K562 (cell line): ENCODE data around the gene ASB4. TPM values are rescaled to one million over a fixed set of nuclear protein-coding genes. Genes with fewer than 3 reads are reported as not detected.

Source experiments
- BRF2 ChIP-seq: IDR thresholded peaks from 3 replicates; pipeline ENCODE4 v1.6.1; 2011; ENCODE audit warnings: borderline replicate concordance, mild to moderate bottlenecking; ENCODE audit not compliant: insufficient read length, insufficient read depth
- CEBPZ ChIP-seq: fragments of 150-350 bp; IDR thresholded peaks from 2 replicates; pipeline ENCODE4 v1.6.1; 2014; ENCODE audit warnings: low read depth, mild to moderate bottlenecking, low read length, borderline replicate concordance
- FOXJ2 ChIP-seq: fragments of 200-800 bp; sonication (Bioruptor generic); IDR thresholded peaks from 2 replicates; pipeline ENCODE4 v1.6.1; 2016; ENCODE audit warnings: missing genetic modification characterization, missing compliant biosample characterization
- FOXP4 ChIP-seq: sonication (generic); formaldehyde crosslinking; IDR thresholded peaks from 2 replicates; pipeline ENCODE4 v1.8.0; 2022; ENCODE audit warnings: mild to moderate bottlenecking, missing genetic modification reagents, borderline replicate concordance
- GTF2F1 ChIP-seq: IDR thresholded peaks from 2 replicates; pipeline ENCODE4 v1.6.1; 2011; ENCODE audit warnings: low read depth, low read length, improper control_type of control experiment
- HEY1 ChIP-seq: fragments of 250-450 bp; sonication (Bioruptor Pico); IDR thresholded peaks from 2 replicates; pipeline ENCODE4 v1.5.0; 2020; ENCODE audit warnings: mild to moderate bottlenecking, moderate library complexity, borderline replicate concordance
- HINFP ChIP-seq: fragments of 450-650 bp; conservative IDR thresholded peaks from 2 replicates; pipeline ENCODE4 v1.6.1; 2016; ENCODE audit warnings: missing genetic modification characterization, low read depth, mild to moderate bottlenecking, control low read depth, missing compliant biosample characterization
- KLF13 ChIP-seq: fragments of 450-650 bp; IDR thresholded peaks from 2 replicates; pipeline ENCODE4 v1.6.1; 2016; ENCODE audit warnings: missing genetic modification characterization, low read depth, mild to moderate bottlenecking, missing compliant biosample characterization, moderate library complexity, borderline replicate concordance
- NCOA1 ChIP-seq: fragments of 450-650 bp; IDR thresholded peaks from 2 replicates; pipeline ENCODE4 v1.6.1; 2016; ENCODE audit warnings: low read depth
- NELFE ChIP-seq: IDR thresholded peaks from 2 replicates; pipeline ENCODE4 v1.6.1; 2011; ENCODE audit warnings: mild to moderate bottlenecking; ENCODE audit not compliant: insufficient read depth, insufficient read length
- POLR3A ChIP-seq: IDR thresholded peaks from 2 replicates; pipeline ENCODE4 v1.6.1; 2011; ENCODE audit warnings: borderline replicate concordance, mild to moderate bottlenecking, moderate library complexity; ENCODE audit not compliant: insufficient read length, insufficient read depth; ENCODE audit errors: extremely low read depth
- TCF7L2 ChIP-seq: fragments of 150-350 bp; IDR thresholded peaks from 2 replicates; pipeline ENCODE4 v1.6.1; 2016; ENCODE audit warnings: low read depth, mild to moderate bottlenecking, low read length, moderate library complexity
- XRCC3 ChIP-seq: fragments of 450-650 bp; IDR thresholded peaks from 2 replicates; pipeline ENCODE4 v1.6.1; 2017; ENCODE audit warnings: mild to moderate bottlenecking, moderate library complexity
- ZBTB9 ChIP-seq: fragments of 450-650 bp; formaldehyde crosslinking; IDR thresholded peaks from 2 replicates; pipeline ENCODE4 v1.4.0; 2020; ENCODE audit warnings: mild to moderate bottlenecking, moderate library complexity
- ZNF175 ChIP-seq: fragments of 200-800 bp; sonication (Bioruptor generic); IDR thresholded peaks from 2 replicates; pipeline ENCODE4 v1.6.1; 2016; ENCODE audit warnings: low read depth, mild to moderate bottlenecking, missing genetic modification characterization, missing compliant biosample characterization
- ZNF23 ChIP-seq: fragments of 250-450 bp; sonication (Bioruptor Pico); IDR thresholded peaks from 2 replicates; pipeline ENCODE4 v1.4.0; 2020; ENCODE audit warnings: mild to moderate bottlenecking
- ZNF384 ChIP-seq: IDR thresholded peaks from 2 replicates; pipeline ENCODE4 v1.6.1; 2012; ENCODE audit warnings: low read depth, low read length, improper control_type of control experiment
- ZSCAN32 ChIP-seq: fragments of 450-650 bp; formaldehyde crosslinking; IDR thresholded peaks from 2 replicates; pipeline ENCODE4 v1.4.0; 2020; ENCODE audit warnings: mild to moderate bottlenecking, moderate library complexity
- polyA plus RNA-seq, 8 experiments: library from polyadenylated mRNA; depleted of rRNA in 4 of 8; stranded (reverse) in 5 of 8; unstranded in 3 of 8; fragments of >200 nt; fragmentation: Nextera tagmentation in 2 of 8; fragmentation: Illumina TruSeq in 1 of 8; extraction: Ambion mirVana in 2 of 8; extraction: Trizol in 1 of 8; gene quantifications; 2 replicates each; pipeline versions ENCODE4 v1.2.1 to v1.2.3, GENCODE V29; 2011 to 2014; ENCODE audit warnings: inconsistent platforms in 1 of 8, missing spikeins in 1 of 8
- total RNA-seq, 7 experiments: library from RNA; depleted of rRNA in 6 of 7; stranded (reverse); fragments of >200 nt in 6 of 7; fragmentation: Illumina TruSeq in 2 of 7; extraction: Trizol in 2 of 7; gene quantifications; 2 replicates each; pipeline versions ENCODE4 v1.2.1 to v1.2.3, GENCODE V29; 2011 to 2021; ENCODE audit warnings: low replicate concordance in 1 of 7

ASB4 gene
- total and polyA plus RNA-seq, 9 of the 15 experiments (the other 6 are each of a cell fraction or from before 2014, with no cell fraction given) = 0.03 to 0.07 TPM; not detected in 7

GRCh38 chr7:95549818-95550529 lies 64.2 kb downstream of the ASB4 start (continued):
- TF ChIP-seq CEBPZ = no peak
- no peak for TF ChIP-seq TCF7L2
- TF ChIP-seq NCOA1 = no peak
- no peak for TF ChIP-seq XRCC3
- no peak for TF ChIP-seq ZSCAN32 (CRISPR knock-in tag)
- no peak for TF ChIP-seq FOXJ2 (tag)
- no peak for TF ChIP-seq GTF2F1
- no peak; the same call in 1 of the 2 replicates for TF ChIP-seq ZNF175 (CRISPR knock-in tag)
- no peak for TF ChIP-seq FOXP4 (CRISPR knock-in tag)
- no peak for TF ChIP-seq KLF13 (tag)
- no peak for TF ChIP-seq BRF2
- no peak for TF ChIP-seq ZBTB9
- no peak for TF ChIP-seq ZNF384
- TF ChIP-seq HINFP (tag) = no peak
- no peak for TF ChIP-seq NELFE
- TF ChIP-seq HEY1 (CRISPR knock-in tag) = no peak
- TF ChIP-seq ZNF23 = no peak
- TF ChIP-seq POLR3A = no peak
